HEK293 (cell line): ENCODE results near the gene NDUFA8.

Source experiments
- CTCF ChIA-PET: fragments of 350-600 bp; formaldehyde crosslinking; extraction: SDS; loops from one replicate; lab custom pipeline; 2021; ENCODE audit warnings: antibody characterized with exemption; lab: Yijun Ruan, JAX
- POLR2A ChIA-PET: fragments of 300-600 bp; formaldehyde crosslinking; extraction: SDS; loops from one replicate; lab custom pipeline; 2020; ENCODE audit warnings: antibody characterized with exemption, inconsistent platforms; lab: Yijun Ruan, JAX
- H3K27ac ChIP-seq: fragments of 200-500 bp; sonication (Bioruptor generic); 2 replicates; pipeline ENCODE4 v1.5.1; 2014; ENCODE audit warnings: low read depth, low read length, control low read depth, inconsistent platforms; ENCODE audit errors: extremely low read depth
- H3K36me3 ChIP-seq, 2 experiments: fragments of 200-500 bp in 1 of 2; sonication (Bioruptor generic) in 1 of 2; 1 replicate in 1 of 2; 2 replicates in 1 of 2; pipeline ENCODE4 v1.5.1; 2014 to 2017; ENCODE audit warnings: inconsistent platforms in 2 of 2, low read length in 2 of 2; ENCODE audit not compliant: control insufficient read depth in 2 of 2, insufficient read depth in 1 of 2
- H3K4me1 ChIP-seq: fragments of 200-500 bp; sonication (Bioruptor generic); 2 replicates; pipeline ENCODE4 v1.5.1; 2014; ENCODE audit warnings: mild to moderate bottlenecking, low read length, inconsistent platforms; ENCODE audit not compliant: control insufficient read depth, insufficient read depth
- H3K4me3 ChIP-seq: 2 replicates; pipeline ENCODE4 v1.5.1; 2011; ENCODE audit warnings: low read depth, mild to moderate bottlenecking, control low read depth, low read length, moderate library complexity
- H3K9me3 ChIP-seq: fragments of 200-500 bp; sonication (Bioruptor generic); 2 replicates; pipeline ENCODE4 v1.5.1; 2014; ENCODE audit warnings: low read depth, low read length, inconsistent platforms; ENCODE audit not compliant: control insufficient read depth, insufficient read depth
- EGR2 ChIP-seq: fragments of 450-650 bp; formaldehyde crosslinking; IDR thresholded peaks from 2 replicates; pipeline ENCODE4 v1.5.1; 2016; ENCODE audit warnings: low read depth, missing biosample characterization, missing genetic modification characterization
- FEZF1 ChIP-seq: fragments of 450-650 bp; formaldehyde crosslinking; IDR thresholded peaks from 2 replicates; pipeline ENCODE4 v1.5.1; 2016; ENCODE audit warnings: missing biosample characterization, missing genetic modification characterization
- HOXA7 ChIP-seq: sonication (generic); formaldehyde crosslinking; IDR thresholded peaks from 2 replicates; pipeline ENCODE4 v1.8.1; 2022; ENCODE audit warnings: missing genetic modification reagents, borderline replicate concordance
- REPIN1 ChIP-seq: fragments of 450-650 bp; formaldehyde crosslinking; IDR thresholded peaks from 2 replicates; pipeline ENCODE4 v1.5.1; 2017; ENCODE audit warnings: missing biosample characterization, missing genetic modification characterization, low read depth
- ZEB2 ChIP-seq: fragments of 450-650 bp; formaldehyde crosslinking; IDR thresholded peaks from 2 replicates; pipeline ENCODE4 v1.5.1; 2016; ENCODE audit warnings: missing biosample characterization, missing genetic modification characterization
- ZFP3 ChIP-seq: fragments of 450-650 bp; formaldehyde crosslinking; IDR thresholded peaks from 2 replicates; pipeline ENCODE4 v1.5.1; 2016; ENCODE audit warnings: low read depth, missing biosample characterization, missing genetic modification characterization
- ZIC2 ChIP-seq: fragments of 450-650 bp; formaldehyde crosslinking; IDR thresholded peaks from 2 replicates; pipeline ENCODE4 v1.5.1; 2016; ENCODE audit warnings: missing biosample characterization, missing genetic modification characterization
- ZNF114 ChIP-seq: fragments of 450-650 bp; formaldehyde crosslinking; IDR thresholded peaks from 2 replicates; pipeline ENCODE4 v1.5.0; 2017; ENCODE audit warnings: missing biosample characterization, missing genetic modification characterization
- ZNF138 ChIP-seq: fragments of 450-650 bp; formaldehyde crosslinking; IDR thresholded peaks from 2 replicates; pipeline ENCODE4 v1.5.1; 2016; ENCODE audit warnings: missing biosample characterization, missing genetic modification characterization, borderline replicate concordance
- ZNF24 ChIP-seq: fragments of 450-650 bp; formaldehyde crosslinking; IDR thresholded peaks from 2 replicates; pipeline ENCODE4 v1.5.1; 2016; ENCODE audit warnings: missing biosample characterization, missing genetic modification characterization
- ZNF433 ChIP-seq: fragments of 450-650 bp; formaldehyde crosslinking; IDR thresholded peaks from 2 replicates; pipeline ENCODE4 v1.5.1; 2016; ENCODE audit warnings: missing biosample characterization, missing genetic modification characterization, low read depth
- ZNF473 ChIP-seq: fragments of 450-650 bp; formaldehyde crosslinking; IDR thresholded peaks from 2 replicates; pipeline ENCODE4 v1.5.1; 2017; ENCODE audit warnings: missing biosample characterization, missing genetic modification characterization
- ZNF558 ChIP-seq: fragments of 450-650 bp; formaldehyde crosslinking; IDR thresholded peaks from 2 replicates; pipeline ENCODE4 v1.5.1; 2016; ENCODE audit warnings: missing biosample characterization, missing genetic modification characterization
- ZNF626 ChIP-seq: fragments of 450-650 bp; sonication (Bioruptor Pico); formaldehyde crosslinking; IDR thresholded peaks from 2 replicates; pipeline ENCODE4 v1.5.1; 2018; ENCODE audit warnings: missing biosample characterization, missing genetic modification characterization, inconsistent platforms
- ZNF664 ChIP-seq: fragments of 450-650 bp; formaldehyde crosslinking; IDR thresholded peaks from 2 replicates; pipeline ENCODE4 v1.5.1; 2016; ENCODE audit warnings: missing biosample characterization, missing genetic modification characterization
- ZNF701 ChIP-seq: fragments of 450-650 bp; formaldehyde crosslinking; IDR thresholded peaks from 2 replicates; pipeline ENCODE4 v1.5.1; 2016; ENCODE audit warnings: missing biosample characterization, missing genetic modification characterization
- ZNF791 ChIP-seq: fragments of 450-650 bp; formaldehyde crosslinking; IDR thresholded peaks from 2 replicates; pipeline ENCODE4 v1.5.1; 2016; ENCODE audit warnings: missing biosample characterization, missing genetic modification characterization
- ZNF830 ChIP-seq: fragments of 450-650 bp; IDR thresholded peaks from 2 replicates; pipeline ENCODE4 v1.5.0; 2018; ENCODE audit warnings: missing biosample characterization, missing genetic modification characterization, low read depth, mild to moderate bottlenecking, moderate library complexity
- ZSCAN16 ChIP-seq: fragments of 450-650 bp; formaldehyde crosslinking; IDR thresholded peaks from 2 replicates; pipeline ENCODE4 v1.5.1; 2016; ENCODE audit warnings: missing biosample characterization, missing genetic modification characterization
- TF ChIP-seq, protein P1 (sequence below): fragments of 450-650 bp; formaldehyde crosslinking; IDR thresholded peaks from 2 replicates; pipeline ENCODE4 v1.5.1; 2016; ENCODE audit warnings: missing biosample characterization, missing genetic modification characterization
- TF ChIP-seq, protein P2 (sequence below): fragments of 450-650 bp; formaldehyde crosslinking; IDR thresholded peaks from 2 replicates; pipeline ENCODE4 v1.5.1; 2016; ENCODE audit warnings: missing biosample characterization, missing genetic modification characterization
- TF ChIP-seq, protein P3 (sequence below): fragments of 450-650 bp; IDR thresholded peaks from 2 replicates; pipeline ENCODE4 v1.5.1; 2018; ENCODE audit warnings: missing biosample characterization, mild to moderate bottlenecking, missing genetic modification characterization
- TF ChIP-seq, protein P4 (sequence below): fragments of 450-650 bp; formaldehyde crosslinking; IDR thresholded peaks from 2 replicates; pipeline ENCODE4 v1.5.1; 2017; ENCODE audit warnings: missing biosample characterization, missing genetic modification characterization
- TF ChIP-seq, protein P5 (sequence below): sonication (generic); formaldehyde crosslinking; IDR thresholded peaks from 2 replicates; pipeline ENCODE4 v1.8.1; 2022; ENCODE audit warnings: mild to moderate bottlenecking, moderate library complexity, missing genetic modification reagents

Gene NDUFA8

DNA sequence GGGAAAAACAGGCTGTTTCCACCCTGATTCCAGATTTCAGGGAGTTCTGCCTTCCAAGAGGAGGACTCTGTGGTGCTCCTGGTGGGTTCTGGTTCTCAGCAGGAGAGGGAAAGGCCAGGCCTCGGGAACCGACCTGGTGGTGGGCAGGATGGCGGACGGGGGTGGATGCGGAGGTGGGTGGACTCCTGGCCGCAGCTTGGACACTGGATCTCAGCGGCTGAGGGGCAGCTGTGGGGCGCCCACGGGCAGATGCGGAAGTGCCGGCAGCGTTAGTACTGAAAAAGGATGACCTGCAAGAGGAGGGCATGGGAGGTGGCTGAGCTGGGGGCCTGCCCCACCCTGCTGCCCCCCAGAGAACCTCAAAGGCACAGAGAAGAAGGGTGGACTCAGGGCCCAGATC is 44.9 kb upstream of the NDUFA8 start:
- CTCF ChIA-PET: no interaction called here

DNA sequence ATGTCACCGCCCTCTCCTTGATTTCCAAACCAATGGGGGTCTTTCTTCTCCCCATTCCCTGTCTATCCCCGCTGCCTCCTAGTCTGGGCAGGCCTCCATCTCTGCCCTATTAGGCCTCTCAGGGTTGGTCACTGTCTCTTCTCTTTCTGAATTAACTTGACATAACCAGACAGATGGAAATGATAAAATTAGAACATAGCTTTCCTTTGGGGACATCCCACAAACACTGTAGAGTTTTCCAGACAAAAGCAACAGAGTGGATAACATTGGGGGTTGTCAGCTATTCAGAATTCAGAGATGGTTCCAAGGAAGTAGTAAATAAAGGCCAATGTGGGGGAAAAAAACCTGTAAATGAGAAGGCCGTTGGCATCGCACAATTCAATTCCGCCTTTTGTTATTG is 44.5 kb upstream of the NDUFA8 start:
- CTCF ChIA-PET: interaction anchor here (1.0 kb wide), 1 partner anchor 22 kb away, joined by 3 read pairs; no protein-coding TSS in a partner anchor
- no peaks in the 10 kb centered on the region for H3K4me1 ChIP-seq
- POLR2A ChIA-PET: no interaction called here
- no peak overlapping the region for H3K4me3 ChIP-seq
- no peaks in the 10 kb centered on the region for H3K9me3 ChIP-seq
- H3K27ac ChIP-seq: no peak overlapping the region
- no peaks in the 10 kb centered on the region for H3K36me3 ChIP-seq
- TF ChIP-seq ZNF830 (no peak), ZEB2 (tag by site-specific recombination) (no peak), ZNF138 (tag by site-specific recombination) (no peak), ZNF24 (no peak)
- TF ChIP-seq, protein P1, sequence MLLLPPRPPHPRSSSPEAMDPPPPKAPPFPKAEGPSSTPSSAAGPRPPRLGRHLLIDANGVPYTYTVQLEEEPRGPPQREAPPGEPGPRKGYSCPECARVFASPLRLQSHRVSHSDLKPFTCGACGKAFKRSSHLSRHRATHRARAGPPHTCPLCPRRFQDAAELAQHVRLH (tag by site-specific recombination): no peak

More for the DNA sequence above, 44.9 kb upstream of the NDUFA8 start:
- TF ChIP-seq ZNF664 (tag by site-specific recombination): no peak
- TF ChIP-seq EGR2 (tag by site-specific recombination): peak; percentile 23; the same call in 1 of the 2 replicates
- H3K4me1 ChIP-seq: no peaks in the 10 kb centered on the region
- H3K4me3 ChIP-seq: no peak overlapping the region
- POLR2A ChIA-PET: no interaction called here
- H3K27ac ChIP-seq: no peak overlapping the region
- no peaks in the 10 kb centered on the region for H3K36me3 ChIP-seq
- H3K9me3 ChIP-seq: no peaks in the 10 kb centered on the region

DNA sequence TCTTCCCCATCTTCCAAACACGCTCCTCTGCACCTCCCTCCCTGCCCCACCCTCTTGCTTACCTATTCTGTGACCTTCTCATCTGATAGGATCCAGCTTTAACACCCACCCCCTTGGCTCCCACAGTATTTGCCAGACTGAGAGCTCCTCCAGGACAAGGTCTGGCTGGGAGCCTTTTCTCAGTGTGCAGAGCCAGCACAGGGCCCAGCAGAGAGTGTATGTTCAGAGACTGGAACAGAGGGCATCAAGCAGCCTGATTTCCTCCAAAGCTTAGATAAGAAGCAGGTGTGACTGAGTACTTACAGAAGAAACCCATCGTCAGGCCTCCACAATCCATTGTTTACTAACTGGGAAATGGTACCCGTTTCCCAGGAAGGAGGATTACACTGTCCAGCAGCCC is 42.5 kb upstream of the NDUFA8 start:
- ChIA-PET CTCF (interaction anchor here (0.9 kb wide), 1 partner anchor 28 kb away, joined by 3 read pairs; no protein-coding TSS in a partner anchor), POLR2A (no interaction called here)
- no peak overlapping the region for H3K4me3 ChIP-seq
- H3K4me1 ChIP-seq: no peaks in the 10 kb centered on the region
- H3K36me3 ChIP-seq: no peaks in the 10 kb centered on the region
- H3K27ac ChIP-seq: no peak overlapping the region
- no peak for TF ChIP-seq HOXA7
- TF ChIP-seq ZNF626 (tag by site-specific recombination): no peak
- TF ChIP-seq, protein P2, sequence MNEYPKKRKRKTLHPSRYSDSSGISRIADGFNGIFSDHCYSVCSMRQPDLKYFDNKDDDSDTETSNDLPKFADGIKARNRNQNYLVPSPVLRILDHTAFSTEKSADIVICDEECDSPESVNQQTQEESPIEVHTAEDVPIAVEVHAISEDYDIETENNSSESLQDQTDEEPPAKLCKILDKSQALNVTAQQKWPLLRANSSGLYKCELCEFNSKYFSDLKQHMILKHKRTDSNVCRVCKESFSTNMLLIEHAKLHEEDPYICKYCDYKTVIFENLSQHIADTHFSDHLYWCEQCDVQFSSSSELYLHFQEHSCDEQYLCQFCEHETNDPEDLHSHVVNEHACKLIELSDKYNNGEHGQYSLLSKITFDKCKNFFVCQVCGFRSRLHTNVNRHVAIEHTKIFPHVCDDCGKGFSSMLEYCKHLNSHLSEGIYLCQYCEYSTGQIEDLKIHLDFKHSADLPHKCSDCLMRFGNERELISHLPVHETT (tag by site-specific recombination): no peak
- no peak for TF ChIP-seq FEZF1 (tag by site-specific recombination)
- TF ChIP-seq ZNF138 (tag by site-specific recombination): no peak
- H3K9me3 ChIP-seq: no peaks in the 10 kb centered on the region

DNA sequence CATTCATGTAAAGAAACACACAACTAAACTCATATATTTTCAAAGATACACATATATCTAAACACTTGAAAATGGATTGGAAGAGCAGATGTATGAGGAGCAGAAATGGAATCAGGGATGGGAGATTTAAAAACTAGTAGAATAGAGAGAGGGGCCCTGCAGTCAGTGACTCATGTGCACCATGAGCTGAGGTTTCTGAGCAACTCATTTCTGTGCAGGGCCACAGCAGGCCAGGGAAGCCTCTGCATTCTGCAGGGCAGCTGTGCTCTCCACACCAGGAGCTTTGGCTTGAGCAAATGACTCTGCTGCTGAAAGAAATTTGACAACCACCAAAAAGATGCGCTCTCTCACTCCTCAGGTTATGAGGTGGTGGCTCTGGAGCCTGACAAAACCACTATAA is 42.1 kb upstream of the NDUFA8 start:
- H3K4me1 ChIP-seq: no peaks in the 10 kb centered on the region
- no peaks in the 10 kb centered on the region for H3K9me3 ChIP-seq
- CTCF ChIA-PET: interaction anchor here (0.9 kb wide), 1 partner anchor 29 kb away, joined by 3 read pairs; no protein-coding TSS in a partner anchor
- POLR2A ChIA-PET: no interaction called here
- no peak overlapping the region for H3K27ac ChIP-seq
- H3K4me3 ChIP-seq: no peak overlapping the region
- no peaks in the 10 kb centered on the region for H3K36me3 ChIP-seq
- TF ChIP-seq REPIN1 (tag by site-specific recombination) (no peak), ZNF558 (tag by site-specific recombination) (no peak), ZNF701 (tag by site-specific recombination) (no peak), ZNF114 (tag by site-specific recombination) (no peak), ZSCAN16 (tag by site-specific recombination) (no peak), ZNF433 (no peak), ZNF473 (tag by site-specific recombination) (no peak), ZFP3 (tag by site-specific recombination) (no peak), ZIC2 (no peak), ZNF791 (tag by site-specific recombination) (no peak)
- TF ChIP-seq, protein P3, sequence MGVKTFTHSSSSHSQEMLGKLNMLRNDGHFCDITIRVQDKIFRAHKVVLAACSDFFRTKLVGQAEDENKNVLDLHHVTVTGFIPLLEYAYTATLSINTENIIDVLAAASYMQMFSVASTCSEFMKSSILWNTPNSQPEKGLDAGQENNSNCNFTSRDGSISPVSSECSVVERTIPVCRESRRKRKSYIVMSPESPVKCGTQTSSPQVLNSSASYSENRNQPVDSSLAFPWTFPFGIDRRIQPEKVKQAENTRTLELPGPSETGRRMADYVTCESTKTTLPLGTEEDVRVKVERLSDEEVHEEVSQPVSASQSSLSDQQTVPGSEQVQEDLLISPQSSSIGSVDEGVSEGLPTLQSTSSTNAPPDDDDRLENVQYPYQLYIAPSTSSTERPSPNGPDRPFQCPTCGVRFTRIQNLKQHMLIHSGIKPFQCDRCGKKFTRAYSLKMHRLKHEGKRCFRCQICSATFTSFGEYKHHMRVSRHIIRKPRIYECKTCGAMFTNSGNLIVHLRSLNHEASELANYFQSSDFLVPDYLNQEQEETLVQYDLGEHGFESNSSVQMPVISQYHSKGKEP: no peak
- TF ChIP-seq, protein P4, sequence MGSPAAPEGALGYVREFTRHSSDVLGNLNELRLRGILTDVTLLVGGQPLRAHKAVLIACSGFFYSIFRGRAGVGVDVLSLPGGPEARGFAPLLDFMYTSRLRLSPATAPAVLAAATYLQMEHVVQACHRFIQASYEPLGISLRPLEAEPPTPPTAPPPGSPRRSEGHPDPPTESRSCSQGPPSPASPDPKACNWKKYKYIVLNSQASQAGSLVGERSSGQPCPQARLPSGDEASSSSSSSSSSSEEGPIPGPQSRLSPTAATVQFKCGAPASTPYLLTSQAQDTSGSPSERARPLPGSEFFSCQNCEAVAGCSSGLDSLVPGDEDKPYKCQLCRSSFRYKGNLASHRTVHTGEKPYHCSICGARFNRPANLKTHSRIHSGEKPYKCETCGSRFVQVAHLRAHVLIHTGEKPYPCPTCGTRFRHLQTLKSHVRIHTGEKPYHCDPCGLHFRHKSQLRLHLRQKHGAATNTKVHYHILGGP (tag by site-specific recombination): no peak
- TF ChIP-seq, protein P5, sequence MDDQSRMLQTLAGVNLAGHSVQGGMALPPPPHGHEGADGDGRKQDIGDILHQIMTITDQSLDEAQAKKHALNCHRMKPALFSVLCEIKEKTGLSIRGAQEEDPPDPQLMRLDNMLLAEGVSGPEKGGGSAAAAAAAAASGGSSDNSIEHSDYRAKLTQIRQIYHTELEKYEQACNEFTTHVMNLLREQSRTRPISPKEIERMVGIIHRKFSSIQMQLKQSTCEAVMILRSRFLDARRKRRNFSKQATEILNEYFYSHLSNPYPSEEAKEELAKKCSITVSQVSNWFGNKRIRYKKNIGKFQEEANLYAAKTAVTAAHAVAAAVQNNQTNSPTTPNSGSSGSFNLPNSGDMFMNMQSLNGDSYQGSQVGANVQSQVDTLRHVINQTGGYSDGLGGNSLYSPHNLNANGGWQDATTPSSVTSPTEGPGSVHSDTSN (CRISPR knock-in tag): no peak
- TF ChIP-seq, protein P1 (tag by site-specific recombination): no peak
